MG63 (cell line): ENCODE results near the gene LAMC3. TPM values are rescaled to one million over a fixed set of nuclear protein-coding genes. Genes with fewer than 3 reads are reported as not detected.
"Not testable (repeated sequence)": the region's sequence is repeated elsewhere in the genome, so short reads cannot be mapped to it uniquely, and the experiment has no call there.

Experiments
- DNase-seq: peaks from one replicate; pipeline ENCODE4 v3.0.0-alpha.2; 2020
- H3K27me3 ChIP-seq: fragments of 250-450 bp; sonication (Bioruptor Pico); 2 replicates; pipeline ENCODE4 v1.5.1; 2020; ENCODE audit warnings: mild to moderate bottlenecking, moderate library complexity
- H3K36me3 ChIP-seq: fragments of 250-450 bp; sonication (Bioruptor Pico); 2 replicates; pipeline ENCODE4 v1.5.1; 2020; ENCODE audit warnings: mild to moderate bottlenecking, moderate library complexity
- H3K4me3 ChIP-seq: fragments of 250-450 bp; sonication (Bioruptor Pico); 2 replicates; pipeline ENCODE4 v1.5.1; 2020; ENCODE audit warnings: mild to moderate bottlenecking, moderate library complexity
- H3K9me3 ChIP-seq: fragments of 250-450 bp; sonication (Bioruptor Pico); 2 replicates; pipeline ENCODE4 v1.5.1; 2020; ENCODE audit warnings: mild to moderate bottlenecking, moderate library complexity
- total RNA-seq: library from RNA; depleted of rRNA; stranded (reverse); fragments of >200 nt; shearing (Covaris generic); gene quantifications from 2 replicates; pipeline ENCODE4 v1.2.3, GENCODE V29; 2014; ENCODE audit warnings: low replicate concordance

Gene LAMC3
- total RNA-seq, 1 experiment from 2014 or later = 0.66 TPM

GRCh38 chr9:130997395-130997684 lies 11.6 kb upstream of the LAMC3 start:
- H3K4me3 ChIP-seq = no peak overlapping the region
- H3K9me3 ChIP-seq = no peaks in the 10 kb centered on the region
- no peaks in the 10 kb centered on the region for H3K36me3 ChIP-seq
- no peaks in the 10 kb centered on the region; the same call in 1 of the 2 replicates for H3K27me3 ChIP-seq
- no peak for DNase-seq

DNA sequence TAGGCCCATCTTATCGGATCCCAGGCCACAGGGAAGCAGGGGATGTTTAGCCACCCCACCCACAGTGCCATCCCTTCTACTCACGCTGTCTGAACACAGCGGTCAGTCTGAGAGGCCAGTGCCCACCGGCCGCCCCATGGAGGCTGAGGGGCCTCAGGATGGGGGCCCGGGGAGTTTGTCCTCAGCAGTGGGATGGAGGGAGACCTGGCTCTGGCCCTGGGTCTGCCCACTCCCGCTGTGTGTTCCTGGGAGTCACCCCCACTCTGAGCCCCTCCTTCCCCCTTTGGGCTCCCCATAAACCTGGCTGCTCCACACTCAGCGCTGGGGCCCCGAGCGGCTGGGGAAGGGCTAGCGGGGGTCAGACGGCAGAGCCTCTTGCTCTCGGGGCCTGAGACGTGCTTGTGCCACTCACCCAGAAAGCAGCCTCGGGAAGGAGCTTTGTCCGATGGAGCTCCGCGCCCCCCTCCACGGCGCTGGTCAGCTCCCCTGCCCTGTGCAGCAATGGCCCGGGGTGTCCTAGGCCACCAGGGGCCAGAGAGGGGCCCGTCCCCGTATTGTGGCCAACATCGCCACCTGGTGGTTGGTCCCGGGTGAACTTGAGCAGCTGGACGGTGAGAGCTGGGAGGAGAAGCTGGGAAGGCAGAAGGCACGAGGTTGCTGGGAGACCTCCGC lies 10.9 kb upstream of the LAMC3 start:
- Histone ChIP-seq H3K4me3 (no peak overlapping the region), H3K9me3 (no peaks in the 10 kb centered on the region), H3K36me3 (no peaks in the 10 kb centered on the region), H3K27me3 (no peaks in the 10 kb centered on the region; the same call in 1 of the 2 replicates)
- peak; percentile 72 for DNase-seq

- no peaks in the 10 kb centered on the region; the same call in 1 of the 2 replicates for H3K27me3 ChIP-seq
- no peaks in the 10 kb centered on the region for H3K9me3 ChIP-seq
- H3K4me3 ChIP-seq = no peak overlapping the region
- H3K36me3 ChIP-seq = no peaks in the 10 kb centered on the region
- DNase-seq = no peak
These were observed 10.3 kb upstream of the LAMC3 start for GRCh38 chr9:130998597-130999244.

GRCh38 chr9:130999245-130999623 lies 9.7 kb upstream of the LAMC3 start:
- H3K4me3 ChIP-seq = no peak overlapping the region
- no peaks in the 10 kb centered on the region for H3K36me3 ChIP-seq
- DNase-seq = no peak
- H3K27me3 ChIP-seq = no peaks in the 10 kb centered on the region; the same call in 1 of the 2 replicates
- no peaks in the 10 kb centered on the region for H3K9me3 ChIP-seq

- not testable (repeated sequence) for H3K9me3 ChIP-seq
These were observed 8.4 kb upstream of the LAMC3 start for GRCh38 chr9:131000526-131000925.

GRCh38 chr9:131001021-131001420 lies 8.0 kb upstream of the LAMC3 start:
- Histone ChIP-seq H3K4me3 (no peak overlapping the region), H3K27me3 (no peaks in the 10 kb centered on the region; the same call in 1 of the 2 replicates), H3K9me3 (no peaks in the 10 kb centered on the region), H3K36me3 (no peaks in the 10 kb centered on the region)
- no peak for DNase-seq

More at GRCh38 chr9:131000526-131000925, 8.4 kb upstream of the LAMC3 start:
- H3K36me3 ChIP-seq, H3K4me3 ChIP-seq, H3K27me3 ChIP-seq, DNase-seq: not testable (repeated sequence)

DNA sequence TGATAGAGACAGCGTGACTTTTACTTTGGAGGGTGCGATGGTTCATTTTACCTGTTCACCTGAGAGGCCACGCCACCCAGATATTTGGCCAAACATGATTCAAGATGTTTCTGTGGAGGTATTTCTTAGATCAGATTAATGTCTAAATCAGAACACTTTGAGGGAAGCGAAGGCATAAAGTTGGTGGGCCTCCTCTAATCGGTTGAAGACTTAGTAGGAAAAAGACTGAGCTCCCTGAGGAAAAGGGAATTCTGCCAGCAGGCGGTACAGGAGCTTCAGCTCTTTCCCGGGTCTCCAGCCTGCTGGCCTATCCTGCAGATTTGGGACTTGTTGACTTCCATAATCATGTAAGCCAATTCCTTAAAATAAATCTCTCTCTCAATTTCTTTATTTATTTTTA lies 7.0 kb upstream of the LAMC3 start:
- Histone ChIP-seq H3K27me3 (no peaks in the 10 kb centered on the region; the same call in 1 of the 2 replicates), H3K4me3 (no peak overlapping the region), H3K36me3 (no peaks in the 10 kb centered on the region), H3K9me3 (no peaks in the 10 kb centered on the region)
- no peak for DNase-seq

- peaks cover 5% of the 10 kb centered on the region; the same call in 1 of the 2 replicates for H3K27me3 ChIP-seq
- DNase-seq = no peak
- no peak overlapping the region for H3K4me3 ChIP-seq
- no peaks in the 10 kb centered on the region for H3K36me3 ChIP-seq
- H3K9me3 ChIP-seq = no peaks in the 10 kb centered on the region
These were observed 2.4 kb upstream of the LAMC3 start for GRCh38 chr9:131006601-131007000.

DNA sequence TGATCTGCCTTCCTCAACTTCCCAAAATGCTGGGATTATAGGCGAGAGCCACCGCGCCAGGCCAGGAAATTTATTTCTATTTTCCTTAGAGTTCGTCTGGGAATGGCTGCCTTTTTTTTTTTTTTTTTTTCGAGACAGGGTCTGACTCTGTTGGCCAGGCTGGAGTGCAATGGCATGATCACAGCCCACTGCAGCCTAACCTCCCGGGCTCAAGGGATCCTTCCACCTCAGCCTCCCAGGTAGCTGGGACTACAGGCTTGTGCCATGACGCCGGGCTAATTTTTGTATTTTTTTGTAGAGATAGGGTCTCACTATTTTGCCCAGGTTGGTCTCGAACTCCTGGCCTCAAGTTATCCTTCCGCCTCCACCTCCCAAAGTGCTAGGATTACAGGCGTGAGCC lies 888 bp upstream of the LAMC3 start:
- Histone ChIP-seq H3K4me3 (no peak overlapping the region), H3K9me3 (no peaks in the 10 kb centered on the region), H3K27me3 (peaks cover 5% of the 10 kb centered on the region; the same call in 1 of the 2 replicates), H3K36me3 (no peaks in the 10 kb centered on the region)
- no peak for DNase-seq

- H3K36me3 ChIP-seq = no peaks in the 10 kb centered on the region
- DNase-seq = no peak
- H3K27me3 ChIP-seq = peaks cover 5% of the 10 kb centered on the region; the same call in 1 of the 2 replicates
- no peaks in the 10 kb centered on the region for H3K9me3 ChIP-seq
- peak overlapping the region; percentile 43 for H3K4me3 ChIP-seq
These were observed 438 bp upstream of the LAMC3 start for GRCh38 chr9:131008563-131008908.

GRCh38 chr9:131010482-131011273 lies 1.7 kb downstream of the LAMC3 start:
- H3K27me3 ChIP-seq = peaks cover 5% of the 10 kb centered on the region; the same call in 1 of the 2 replicates
- H3K9me3 ChIP-seq = no peaks in the 10 kb centered on the region
- H3K4me3 ChIP-seq = no peak overlapping the region
- no peaks in the 10 kb centered on the region for H3K36me3 ChIP-seq
- no peak for DNase-seq

DNA sequence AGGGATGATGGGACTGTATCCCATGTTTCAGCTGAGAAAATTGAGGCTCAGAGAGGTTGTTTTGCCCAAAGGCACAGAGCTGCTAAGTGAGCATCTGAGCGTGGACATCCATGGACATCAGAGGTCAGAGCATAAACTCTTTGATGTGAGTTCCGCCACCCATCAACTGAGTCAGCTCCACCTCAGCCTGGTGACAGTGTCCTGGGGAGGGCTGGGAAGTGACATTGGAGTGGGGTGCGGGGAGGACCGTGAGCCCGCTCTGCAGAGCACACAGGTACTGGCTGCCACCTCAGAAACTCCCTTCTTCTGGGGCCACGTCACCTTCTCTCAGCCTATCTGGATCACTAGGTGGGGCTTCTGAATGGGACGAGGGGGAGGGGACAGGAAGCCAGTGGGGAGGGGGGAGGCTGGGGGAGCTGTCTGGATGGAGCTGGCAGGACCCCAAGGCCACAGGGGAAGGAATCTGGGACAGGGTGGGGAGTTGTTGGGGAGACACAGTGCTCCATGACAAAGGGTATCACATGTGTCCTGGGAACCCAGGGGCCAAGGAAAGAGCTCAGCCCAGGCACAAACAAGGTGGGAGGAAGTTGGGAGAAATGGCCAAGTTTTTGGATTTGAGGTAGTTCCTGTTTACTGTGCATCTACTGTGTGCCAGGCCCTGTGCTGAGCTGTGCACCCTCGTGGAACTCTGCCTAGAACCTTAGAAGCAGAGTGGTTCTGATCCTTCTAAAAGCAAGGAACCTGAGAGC lies 2.5 kb downstream of the LAMC3 start:
- Histone ChIP-seq H3K9me3 (no peaks in the 10 kb centered on the region), H3K36me3 (no peaks in the 10 kb centered on the region), H3K27me3 (peaks cover 5% of the 10 kb centered on the region; the same call in 1 of the 2 replicates), H3K4me3 (no peak overlapping the region)
- no peak for DNase-seq

GRCh38 chr9:131012023-131012334 lies 3.0 kb downstream of the LAMC3 start:
- no peak for DNase-seq
- Histone ChIP-seq H3K27me3 (peaks cover 5% of the 10 kb centered on the region; the same call in 1 of the 2 replicates), H3K36me3 (no peaks in the 10 kb centered on the region), H3K4me3 (no peak overlapping the region), H3K9me3 (no peaks in the 10 kb centered on the region)

GRCh38 chr9:131012396-131012917 lies 3.5 kb downstream of the LAMC3 start:
- Histone ChIP-seq H3K9me3 (no peaks in the 10 kb centered on the region), H3K4me3 (no peak overlapping the region), H3K27me3 (peaks cover 5% of the 10 kb centered on the region; the same call in 1 of the 2 replicates), H3K36me3 (no peaks in the 10 kb centered on the region)
- DNase-seq = no peak

- Histone ChIP-seq H3K4me3 (no peak overlapping the region), H3K27me3 (peaks cover 3% of the 10 kb centered on the region; the same call in 1 of the 2 replicates), H3K9me3 (no peaks in the 10 kb centered on the region), H3K36me3 (no peaks in the 10 kb centered on the region)
- DNase-seq = no peak
These were observed 4.2 kb downstream of the LAMC3 start for GRCh38 chr9:131013015-131013755.
